GM18868 (cell line): Measurements from ENCODE around the gene DMD.
"Not testable (repeated sequence)": the region's sequence is repeated elsewhere in the genome, so short reads cannot be mapped to it uniquely, and the experiment has no call there.

Source experiments
- ATAC-seq: cut with Tn5 transposase; IDR thresholded peaks from one replicate; pipeline ENCODE4 v1.9.1; 2021; ENCODE audit warnings: mild to moderate bottlenecking, moderate library complexity; ENCODE audit not compliant: unreplicated experiment

The DMD gene

DNA sequence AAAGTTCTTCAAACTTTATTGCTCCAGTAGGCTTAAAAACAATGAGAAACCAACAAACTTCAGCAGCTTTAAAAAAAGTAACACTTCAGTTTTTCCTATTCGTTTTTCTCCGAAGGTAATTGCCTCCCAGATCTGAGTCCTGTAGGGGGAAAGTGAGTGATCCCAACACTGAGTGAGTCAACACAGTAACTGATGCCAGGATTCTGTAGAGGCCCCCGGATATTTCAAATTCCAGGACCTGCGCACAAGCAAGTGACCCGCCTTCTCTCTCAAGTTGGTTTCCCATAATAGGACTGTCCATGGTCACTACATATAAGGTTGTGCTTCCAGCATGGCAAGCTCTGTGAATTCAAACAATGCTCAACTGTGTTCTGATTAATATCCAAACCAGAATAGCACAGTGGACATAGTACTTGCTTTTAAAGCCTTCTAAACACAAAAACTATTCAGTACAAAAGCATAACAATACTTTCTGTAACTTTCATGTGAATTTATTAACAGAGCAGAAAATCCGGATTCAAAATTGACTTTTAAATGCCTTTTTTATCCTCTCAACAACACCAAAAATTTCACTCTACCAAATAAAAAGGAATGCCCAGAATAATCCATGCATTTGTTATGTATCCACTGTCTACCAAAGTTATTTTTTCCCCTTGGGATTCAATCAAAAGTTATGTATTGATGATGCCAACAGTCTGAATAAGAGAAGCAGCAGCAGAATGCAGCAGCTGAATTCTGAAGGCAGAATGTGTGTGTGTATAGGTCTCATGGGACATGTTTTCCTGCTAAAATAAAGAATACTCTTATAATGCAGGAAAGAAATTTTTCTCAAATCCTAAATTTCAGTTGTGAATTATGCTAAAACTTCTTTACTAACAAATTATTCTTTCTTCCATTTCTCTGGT, at the start of gene DMD:
Gene DMD, minus strand, starts transcription at position 194 of the 905 bp plus-strand sequence. CDS start 237 bp downstream, outside the sequence.
- no peak for ATAC-seq

DNA sequence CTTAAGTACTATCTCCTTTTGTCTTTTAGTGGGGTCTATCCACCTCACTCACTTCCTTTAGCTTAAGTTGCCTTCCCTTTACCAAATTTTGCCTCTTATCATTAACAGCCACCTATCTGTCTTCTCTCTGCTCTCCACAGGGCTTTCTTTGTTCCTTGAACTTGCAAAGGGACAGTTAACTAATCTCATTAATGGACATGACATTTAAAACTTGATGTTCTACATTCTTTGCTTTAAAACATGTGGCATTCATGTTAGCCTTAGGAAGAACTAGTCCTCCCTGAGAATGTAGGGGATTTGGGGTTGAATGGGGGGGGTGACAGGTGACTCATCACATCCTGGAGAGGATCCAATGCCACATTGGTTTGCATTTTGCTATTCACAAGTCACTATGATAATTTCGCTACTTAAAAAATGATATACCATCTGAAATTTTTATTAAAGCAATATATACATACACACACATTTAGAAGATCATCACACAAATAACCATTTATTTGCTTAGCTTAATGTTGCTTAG, 41.0 kb upstream of the DMD start:
- ATAC-seq: no peak

DNA sequence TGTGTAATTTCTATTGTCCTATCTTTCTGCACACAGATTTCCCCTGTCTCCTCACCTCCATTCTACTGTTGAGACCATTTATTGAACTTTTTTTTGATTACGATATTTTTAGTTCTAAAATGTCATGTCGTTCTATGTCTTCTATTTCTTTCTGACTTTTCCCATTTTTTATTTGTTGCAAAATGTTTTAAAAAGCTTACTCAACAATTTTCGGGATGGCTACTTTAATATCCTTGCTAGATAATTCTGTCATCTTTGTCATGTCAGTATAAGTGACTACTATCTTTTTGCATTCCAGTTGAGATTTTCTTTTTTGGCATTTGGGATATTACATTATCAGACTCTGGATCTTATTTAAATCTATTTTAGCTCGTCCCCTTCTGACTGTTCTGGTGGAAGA, 7.5 kb upstream of the DMD start:
- ATAC-seq: no peak

DNA sequence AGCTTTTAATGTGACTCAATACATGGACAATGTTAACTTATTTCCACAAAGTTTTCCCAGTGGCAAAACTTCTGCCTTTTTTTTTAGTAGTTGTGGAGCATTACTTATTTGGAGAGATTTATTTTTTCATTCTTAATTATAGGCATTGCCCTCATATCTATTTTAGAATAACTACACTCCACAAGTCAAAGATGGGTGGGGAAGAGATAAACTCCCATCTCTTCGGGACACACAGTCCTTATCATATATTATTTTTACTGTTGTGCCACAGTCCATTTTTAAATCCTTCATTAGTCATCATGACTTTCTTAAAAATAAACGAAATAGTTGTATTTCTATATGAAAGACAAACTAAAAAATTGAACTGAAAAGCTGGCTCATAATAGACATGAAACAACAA, 1.2 kb downstream of the DMD start:
- ATAC-seq: no peak

DNA sequence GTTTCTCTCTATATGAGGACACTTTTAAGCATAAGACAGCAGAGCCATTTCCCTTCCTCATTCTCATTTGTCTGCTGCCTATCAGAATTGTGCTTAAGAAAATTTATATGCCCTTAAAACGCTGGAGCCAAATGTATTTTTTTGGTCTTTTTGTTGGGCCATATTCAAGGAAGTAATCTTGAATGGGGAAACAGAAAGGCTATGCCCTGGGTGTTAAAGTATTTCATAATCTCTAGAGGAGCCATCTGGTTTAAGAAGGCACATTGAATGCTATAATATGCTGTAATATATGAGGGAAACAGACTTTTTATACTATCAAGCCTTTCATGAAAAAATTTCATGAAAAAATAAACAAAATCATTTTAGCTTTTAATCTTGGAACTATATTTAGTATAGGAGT, 4.3 kb downstream of the DMD start:
- ATAC-seq: no peak

DNA sequence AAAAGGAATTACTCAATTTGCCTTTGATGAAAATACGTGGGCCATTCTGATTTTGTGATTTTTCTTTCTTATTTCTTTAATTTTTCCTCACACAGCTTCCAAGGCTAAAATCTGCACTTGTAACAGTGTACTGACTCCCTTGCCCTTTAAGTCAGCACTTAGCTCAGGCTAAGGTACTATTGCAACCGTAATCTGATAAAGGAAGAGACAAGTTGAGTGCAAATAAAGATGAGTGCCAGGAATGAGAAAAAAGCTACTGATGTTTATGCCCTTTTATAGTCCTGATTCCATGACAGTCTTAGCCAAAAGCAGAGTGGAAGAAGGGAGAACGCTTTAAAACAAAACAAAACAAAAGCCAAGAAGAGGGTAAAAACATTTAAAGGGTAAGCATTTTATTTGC, 6.0 kb downstream of the DMD start:
- ATAC-seq: no peak

DNA sequence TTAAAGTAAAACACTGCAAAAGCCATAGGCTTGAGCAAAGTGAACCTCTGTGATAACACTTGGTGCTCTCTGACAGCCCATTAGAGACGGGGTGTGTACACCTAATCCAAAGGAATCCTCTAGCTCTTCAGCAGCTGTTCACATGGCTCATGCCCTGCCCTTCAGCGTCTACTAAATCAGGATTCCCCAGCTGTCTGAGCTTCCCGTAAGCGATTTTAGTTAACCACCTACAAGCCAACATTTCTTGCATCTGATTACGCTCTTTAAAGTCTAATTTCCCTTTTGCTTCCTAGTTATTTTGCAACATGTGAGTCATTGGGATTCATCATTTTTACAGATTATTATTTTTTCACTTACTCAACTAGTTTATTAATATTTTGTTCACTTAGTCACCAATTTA, 6.5 kb downstream of the DMD start:
- no peak for ATAC-seq

DNA sequence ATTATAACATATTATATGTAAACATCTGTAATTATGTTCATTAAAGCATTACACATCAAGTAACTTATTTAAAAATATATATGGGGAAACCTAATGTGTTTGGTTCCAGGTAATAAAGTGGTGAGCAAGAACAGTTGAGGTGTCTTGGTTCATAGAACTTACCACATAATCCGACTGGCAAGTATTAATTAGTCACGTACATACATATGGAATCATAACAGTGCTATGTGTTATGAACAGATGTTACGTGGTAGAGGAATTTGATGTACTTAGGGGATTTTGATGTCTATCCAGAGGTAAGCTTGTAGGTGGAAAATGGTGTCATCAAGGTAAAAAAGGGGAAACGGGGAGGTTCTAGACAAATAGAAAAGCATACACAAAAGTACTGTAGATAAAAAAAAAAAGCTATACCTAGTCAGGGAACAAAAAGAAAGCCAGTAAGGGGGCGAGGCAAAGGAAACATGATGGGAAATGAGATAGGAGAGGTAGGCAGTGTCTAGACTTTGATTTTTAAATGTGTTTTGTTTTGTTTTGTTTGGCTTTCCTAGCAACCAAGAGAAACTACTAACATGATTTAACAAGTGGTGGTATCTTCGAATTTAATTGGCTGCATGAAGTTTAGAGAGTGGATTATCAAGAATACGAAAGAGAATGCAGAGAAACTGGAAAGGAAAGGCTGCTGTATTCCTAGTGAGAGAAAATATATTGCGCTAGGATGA, 12.6 kb downstream of the DMD start:
- ATAC-seq: no peak

DNA sequence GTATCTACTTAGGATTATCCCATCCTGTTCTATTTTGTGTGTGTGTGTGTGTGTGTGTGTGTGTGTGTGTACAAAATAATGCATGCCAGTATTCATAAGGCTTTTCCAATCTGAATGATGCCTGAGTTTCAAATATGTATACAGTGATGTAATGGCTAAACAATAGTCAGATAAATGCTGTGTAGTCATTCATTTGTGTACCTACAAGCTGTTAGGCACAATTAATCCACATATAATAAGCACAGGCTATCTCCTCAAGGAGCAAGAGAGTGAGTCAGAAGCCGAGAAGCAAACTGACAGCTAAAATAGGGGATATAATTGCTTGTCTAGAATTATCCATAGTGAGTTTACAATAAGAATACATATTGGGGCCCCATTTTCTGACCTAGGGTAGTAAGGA, 15.7 kb downstream of the DMD start:
- no peak for ATAC-seq

DNA sequence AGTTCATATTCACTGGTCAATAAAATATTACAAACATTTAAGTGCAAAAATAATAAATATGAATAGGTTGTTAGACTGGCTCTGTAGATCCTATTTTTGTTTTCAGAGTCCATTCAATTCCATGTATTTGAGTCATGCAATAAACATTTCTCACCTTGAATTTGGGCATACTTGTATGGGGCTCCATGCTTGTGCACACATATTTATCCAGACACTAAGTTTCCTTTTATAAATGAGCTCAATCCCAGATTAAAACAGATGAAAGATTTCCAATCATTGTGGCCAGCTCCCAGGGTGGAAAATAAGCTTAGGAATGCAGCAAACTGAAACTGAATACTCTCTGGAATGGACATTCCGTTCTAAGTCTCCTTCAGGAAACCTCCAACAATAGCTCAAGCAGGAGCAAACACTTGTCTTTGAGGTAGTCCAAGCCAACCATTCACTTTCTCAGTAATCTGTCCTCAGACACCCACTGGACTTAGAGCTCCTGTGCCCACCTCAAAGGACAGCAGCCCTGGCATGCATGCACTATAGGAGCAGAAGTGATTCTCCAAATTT, 16.4 kb downstream of the DMD start:
- no peak for ATAC-seq

DNA sequence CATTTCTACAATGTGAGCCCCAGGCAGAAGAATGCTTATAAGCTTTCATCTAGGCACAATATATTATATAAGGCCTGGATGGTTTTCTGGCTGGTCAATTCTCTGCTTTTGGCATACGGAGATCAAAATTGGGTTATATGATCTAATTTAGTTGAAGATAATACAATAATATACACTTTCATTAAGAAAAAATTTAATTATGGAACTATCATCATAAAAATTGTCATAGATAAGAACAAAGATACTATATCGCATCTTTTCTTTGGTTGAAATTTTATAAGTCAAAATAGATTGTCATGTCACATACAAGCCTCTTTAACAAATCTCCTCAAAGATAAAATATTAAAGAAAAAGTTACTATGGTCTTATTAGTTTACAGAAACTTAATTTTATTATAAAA, 17.1 kb downstream of the DMD start:
- no peak for ATAC-seq

DNA sequence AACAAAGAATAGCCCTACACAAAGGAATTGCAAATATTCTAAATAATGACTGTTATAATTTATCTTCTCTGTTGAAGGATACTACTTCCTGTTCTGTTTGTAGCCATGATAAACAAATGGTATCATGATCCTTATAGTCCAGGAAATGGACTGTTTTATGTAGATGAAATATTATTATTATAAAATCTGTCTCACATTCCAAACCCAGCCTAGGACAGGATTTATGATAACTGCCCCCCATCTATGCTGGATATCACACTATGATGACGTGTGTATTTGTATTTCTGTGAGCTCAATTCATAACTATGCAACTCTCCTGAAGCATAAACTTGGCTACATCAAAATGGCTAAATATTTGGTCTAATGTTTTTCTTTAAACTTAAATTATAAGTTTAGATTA, 21.3 kb downstream of the DMD start:
- ATAC-seq: no peak

DNA sequence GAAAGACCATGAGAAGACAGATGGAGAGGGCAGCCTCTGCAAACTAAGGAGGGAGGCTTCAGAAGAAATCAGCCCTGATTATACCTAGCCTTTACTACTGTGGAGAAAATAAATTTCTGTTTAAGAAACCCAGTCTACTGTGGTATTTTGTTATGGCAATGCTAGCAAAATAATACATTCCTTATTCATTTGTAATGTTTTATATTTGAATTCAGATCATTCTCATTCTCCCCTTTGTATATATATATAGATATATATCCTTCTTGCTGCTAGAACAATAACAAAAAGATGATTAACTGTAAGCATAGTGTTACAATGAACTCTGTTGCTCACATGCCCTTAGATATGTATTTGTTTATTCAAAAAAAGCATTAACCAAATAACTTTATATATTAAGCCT, 22.5 kb downstream of the DMD start:
- no peak for ATAC-seq

DNA sequence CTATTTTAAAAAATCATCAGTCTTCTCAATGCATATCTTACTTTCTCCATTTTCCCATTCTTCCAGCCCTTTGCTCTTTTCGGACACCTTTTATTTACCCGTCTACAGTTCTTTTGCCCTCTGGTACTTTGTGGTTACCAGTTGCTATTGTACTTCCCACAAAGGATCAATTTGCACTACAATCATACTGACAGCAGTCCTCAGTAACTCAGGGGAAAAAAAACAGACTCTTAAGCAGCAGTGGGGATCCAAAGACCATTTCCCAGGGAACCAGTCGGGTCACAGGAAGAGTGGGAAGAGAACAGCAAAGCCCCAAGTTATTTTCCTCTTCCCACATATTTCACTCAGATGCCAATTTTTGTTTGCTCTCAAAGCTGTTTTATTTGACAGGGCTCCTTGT, 23.1 kb downstream of the DMD start:
- no peak for ATAC-seq

DNA sequence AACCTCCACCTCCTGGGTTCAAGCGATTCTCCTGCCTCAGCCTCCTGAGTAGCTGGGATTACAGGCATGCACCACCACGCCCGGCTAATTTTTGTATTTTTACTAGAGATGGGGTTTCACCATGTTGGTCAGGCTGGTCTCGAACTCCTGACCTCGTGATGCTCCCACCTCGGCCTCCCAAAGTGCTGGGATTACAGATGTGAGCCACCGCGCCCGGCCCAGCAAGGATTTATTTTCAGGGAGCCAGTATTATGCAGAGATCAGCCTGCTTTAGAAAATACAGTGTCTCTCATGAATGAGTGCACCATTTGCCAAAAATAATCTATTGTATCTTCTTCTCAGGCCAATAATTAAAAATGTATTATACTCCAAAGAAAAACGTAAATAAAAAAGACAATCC, 26.5 kb downstream of the DMD start:
- ATAC-seq: not testable (repeated sequence)

DNA sequence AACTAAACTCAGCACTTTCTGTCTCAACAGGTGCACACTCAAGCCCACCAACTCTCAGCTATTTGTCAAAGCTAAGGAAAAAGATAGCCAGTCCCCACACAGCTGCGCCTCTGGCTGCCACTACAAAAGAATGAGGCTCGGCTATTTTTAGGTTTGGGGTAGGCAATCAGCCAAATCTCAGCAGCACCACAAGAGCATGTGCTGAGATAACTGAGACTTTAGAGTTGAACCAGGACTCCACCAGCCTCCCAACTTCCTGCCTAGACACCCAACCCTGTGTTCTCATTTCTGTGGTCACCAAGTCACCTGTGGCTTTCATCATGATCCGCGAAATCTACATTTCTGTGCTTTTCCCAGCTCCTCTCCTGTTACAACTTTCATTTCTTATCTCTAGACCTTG, 28.0 kb downstream of the DMD start:
- ATAC-seq: no peak

DNA sequence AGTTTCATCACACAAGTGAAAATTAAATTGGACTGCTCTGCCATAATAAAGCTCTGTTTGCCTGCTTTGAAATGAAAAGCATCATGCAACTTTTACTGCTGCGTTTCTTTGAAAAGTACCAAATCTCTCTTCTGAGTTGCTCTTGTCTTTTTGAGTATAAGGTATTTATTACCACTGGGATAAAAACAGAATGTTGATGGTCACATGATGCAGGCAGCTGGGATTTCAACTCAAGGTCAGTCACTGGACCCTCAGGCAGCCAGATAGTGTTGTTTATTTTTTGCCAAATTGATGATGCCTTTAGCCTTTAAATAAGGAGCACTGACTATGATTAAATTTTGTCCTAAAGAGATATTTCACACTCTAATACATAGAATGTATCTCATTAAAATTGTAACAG, 32.7 kb downstream of the DMD start:
- ATAC-seq: no peak

DNA sequence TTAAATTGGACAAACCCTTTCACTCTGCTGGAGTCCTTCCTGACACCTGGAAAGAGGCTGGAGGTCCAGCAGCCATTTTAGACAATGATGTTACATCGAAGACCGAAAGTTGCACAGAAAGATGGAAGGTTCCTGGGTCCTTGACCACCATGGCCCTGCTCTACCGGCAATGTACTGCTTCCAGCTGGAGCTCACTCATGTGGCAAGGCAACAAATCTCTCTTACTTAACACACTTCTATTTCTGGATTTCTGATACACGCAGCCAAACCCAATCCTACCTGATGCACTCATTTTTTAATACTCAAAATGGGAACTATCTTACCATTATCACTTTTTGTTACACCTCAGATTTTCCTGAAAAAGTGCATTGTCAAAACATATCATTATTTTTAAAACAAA, 33.1 kb downstream of the DMD start:
- ATAC-seq: no peak

DNA sequence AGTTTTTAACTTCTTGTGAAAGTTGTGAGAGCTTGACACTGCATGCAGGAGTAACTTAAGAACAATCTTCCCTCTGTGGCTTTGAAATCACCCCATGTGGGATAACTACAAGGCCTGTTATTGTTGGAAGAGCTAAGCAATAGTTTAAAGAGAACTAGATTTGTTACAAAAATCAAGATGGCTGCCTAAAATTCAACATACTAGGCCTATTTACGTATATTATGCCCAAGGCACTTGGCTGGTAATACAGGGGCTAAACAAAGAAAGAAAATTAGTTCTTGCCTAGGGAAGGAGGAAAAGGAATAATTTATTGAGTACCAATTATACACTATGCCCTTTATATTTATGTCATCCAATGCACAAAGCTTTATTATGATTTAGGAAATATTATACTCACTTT, 36.1 kb downstream of the DMD start:
- no peak for ATAC-seq

DNA sequence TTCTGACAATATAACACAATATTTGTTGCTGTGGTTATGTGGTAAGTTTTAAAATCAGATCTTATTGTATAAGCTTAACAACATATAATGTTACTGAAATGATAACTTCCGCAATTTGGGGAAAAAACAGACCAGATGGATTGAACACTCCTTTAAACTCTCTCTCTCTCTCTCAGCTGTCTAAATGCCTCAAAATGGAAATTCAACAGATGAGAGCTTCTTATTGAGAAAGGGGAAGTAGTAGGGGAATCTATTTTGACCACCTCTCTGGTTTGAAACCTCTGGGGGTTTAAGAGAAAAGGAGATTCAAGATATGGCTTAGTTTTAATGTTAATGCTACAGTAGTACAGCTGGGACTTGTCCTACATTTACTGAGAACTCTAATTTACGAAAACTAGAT, 40.3 kb downstream of the DMD start:
- no peak for ATAC-seq

DNA sequence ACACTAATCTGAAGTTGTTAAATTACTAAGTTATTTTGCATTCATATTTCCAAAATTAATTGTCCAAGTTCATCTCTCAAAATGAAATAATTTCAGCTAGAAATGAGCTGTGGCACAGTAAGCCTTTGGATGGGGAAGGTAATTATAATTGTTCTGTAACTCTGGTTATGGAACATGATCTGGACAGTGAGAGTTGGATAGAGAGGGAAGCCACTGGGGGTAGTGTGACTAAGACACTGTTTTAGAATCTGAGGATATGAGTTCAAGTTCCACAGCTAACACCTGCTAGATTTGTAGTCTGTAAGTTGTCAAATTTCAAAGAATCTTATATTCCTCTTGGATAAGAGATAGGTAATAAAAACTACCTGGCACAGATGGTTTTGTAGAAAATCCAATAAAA, 49.5 kb downstream of the DMD start:
- no peak for ATAC-seq

DNA sequence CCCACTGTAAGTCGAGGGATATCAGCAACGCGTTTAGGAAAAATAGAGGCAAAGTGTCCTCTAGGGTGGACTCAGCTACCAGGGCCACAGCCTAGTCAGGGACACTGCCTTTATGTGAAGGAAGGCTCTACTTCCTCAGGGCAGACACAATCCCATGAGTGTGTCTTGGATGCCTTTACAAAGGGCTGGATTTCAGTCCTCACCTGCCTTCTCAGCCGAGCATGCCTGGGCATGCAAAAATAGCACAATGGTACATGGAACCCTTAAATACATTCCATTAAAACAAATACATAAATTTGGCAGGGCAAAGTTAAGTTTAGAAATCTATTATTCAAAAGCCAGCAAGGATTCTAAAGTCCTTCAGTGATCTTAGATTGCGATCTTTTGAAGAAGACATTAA, 51.1 kb downstream of the DMD start:
- no peak for ATAC-seq
